ENCODE results near the gene TXNDC11. TPM values are rescaled to one million over a fixed set of nuclear protein-coding genes. Genes with fewer than 3 reads are reported as not detected.

The TXNDC11 gene
- total and polyA plus RNA-seq, 2 experiments from 2014 or later = 6.8 to 12.0 TPM

- TF ChIP-seq ZNF462 (CRISPR knock-in tag; IDR thresholded peaks at IDR 0.05) (no peak), EZH2 (IDR thresholded peaks at IDR 0.05; ENCODE audit: low read depth, unreplicated experiment) (no peak), CTCF (conservative IDR thresholded peaks at IDR 0.05; ENCODE audit: low read depth in 2 of 2) (no peak), EZH2phosphoT487 (IDR thresholded peaks at IDR 0.05; ENCODE audit: unreplicated experiment) (no peak), POLR2AphosphoS5 (IDR thresholded peaks at IDR 0.05; ENCODE audit: low read depth) (no peak), CREB1 (CRISPR knock-in tag; IDR thresholded peaks at IDR 0.05; ENCODE audit: low read depth) (no peak)
Observed at GRCh38 chr16:11707679-11708197, 34.9 kb downstream of the TXNDC11 start (continued).

GRCh38 chr16:11706180-11706742, 36.4 kb downstream of the TXNDC11 start:
- H3K36me3 Mint-ChIP-seq (ENCODE audit: low read depth) = no peaks in the 10 kb centered on the region
- ATAC-seq = no peak
- TF ChIP-seq CTCF (conservative IDR thresholded peaks at IDR 0.05; ENCODE audit: low read depth in 2 of 2) = no peak
- no peak for TF ChIP-seq REST (IDR thresholded peaks at IDR 0.05; ENCODE audit: unreplicated experiment)
- TF ChIP-seq NANOG (IDR thresholded peaks at IDR 0.05; ENCODE audit: borderline replicate concordance) = no peak
- no peak for TF ChIP-seq ZNF114 (CRISPR knock-in tag; IDR thresholded peaks at IDR 0.05)
- no peak for TF ChIP-seq POLR2AphosphoS5 (IDR thresholded peaks at IDR 0.05; ENCODE audit: low read depth)
- TF ChIP-seq EZH2phosphoT487 (IDR thresholded peaks at IDR 0.05; ENCODE audit: unreplicated experiment) = no peak
- no peak for TF ChIP-seq CREB1 (CRISPR knock-in tag; IDR thresholded peaks at IDR 0.05; ENCODE audit: low read depth)
- no peak for TF ChIP-seq STAT1 (IDR thresholded peaks at IDR 0.05; ENCODE audit: unreplicated experiment)

More at GRCh38 chr16:11706180-11706742, 36.4 kb downstream of the TXNDC11 start:
- H3K27me3 ChIP-seq (ENCODE audit: insufficient read depth) = no peaks in the 10 kb centered on the region
- H3K4me2 ChIP-seq = no peak overlapping the region
- no peaks in the 10 kb centered on the region for H3K9me2 ChIP-seq (ENCODE audit: insufficient read depth)
- no peak overlapping the region for H3K27ac ChIP-seq (ENCODE audit: low read depth)
- no peaks in the 10 kb centered on the region for H3K4me1 Mint-ChIP-seq
- no peak overlapping the region for H2AFZ ChIP-seq
- H3K9me3 Mint-ChIP-seq = no peaks in the 10 kb centered on the region
- no peaks in the 10 kb centered on the region for H3F3A ChIP-seq (replicated peaks; ENCODE audit: low read depth)
- H3K4me3 Mint-ChIP-seq = no peak overlapping the region
- DNase-seq (ENCODE audit: low spot score) = no peak
- no peaks in the 10 kb centered on the region for H3K36me3 ChIP-seq (ENCODE audit: insufficient read depth)
- no peak overlapping the region for H3K27ac Mint-ChIP-seq
- H3K79me2 ChIP-seq (replicated peaks; ENCODE audit: insufficient read depth) = no peaks in the 10 kb centered on the region
- H3K4me3 ChIP-seq = no peak overlapping the region
- no peaks in the 10 kb centered on the region for H3K4me1 ChIP-seq (ENCODE audit: insufficient read depth)
- H3K27me3 Mint-ChIP-seq (ENCODE audit: insufficient read depth, low read depth, poor library complexity) = peaks cover 5% of the 10 kb centered on the region
- H4K20me1 ChIP-seq (replicated peaks; ENCODE audit: insufficient read depth) = peaks cover 11% of the 10 kb centered on the region; the same call in 1 of the 2 replicates
